Body of pancreas (tissue), 4 donors: ENCODE data around the gene EFCAB11.

Experiments used
- CTCF ChIP-seq, 7 experiments: fragments of 450-650 bp in 4 of 7; fragments of 200-600 bp in 3 of 7; sonication (generic) in 3 of 7; IDR thresholded peaks; one replicate each; pipeline ENCODE4 v1.5.1; 2016 to 2019; ENCODE audit warnings: antibody characterized with exemption in 7 of 7
- POLR2A ChIP-seq, 3 donors: fragments of 450-650 bp; IDR thresholded peaks; one replicate each; pipeline ENCODE4 v1.6.1; 2016; ENCODE audit warnings: antibody characterized with exemption in 3 of 3, mild to moderate bottlenecking in 2 of 3

- TF ChIP-seq POLR2A (IDR thresholded peaks at IDR 0.05), result no peak
- TF ChIP-seq CTCF (IDR thresholded peaks at IDR 0.05), result no peak
Measured at GRCh38 chr14:89807151-89807550, 147.4 kb downstream of the EFCAB11 start.
